GM12878 (cell line): Measurements from ENCODE around the gene SLC6A7. TPM values are rescaled to one million over a fixed set of nuclear protein-coding genes. Genes with fewer than 3 reads are reported as not detected.

Experiments used
- BCL11A ChIP-seq: IDR thresholded peaks from 2 replicates; pipeline ENCODE4 v1.6.1; 2011; ENCODE audit warnings: low read depth, low read length
- ETV6 ChIP-seq, 2 experiments: fragments of 450-650 bp in 1 of 2; IDR thresholded peaks in 1 of 2; conservative IDR thresholded peaks in 1 of 2; 2 replicates each; pipeline ENCODE4 v1.6.1; 2014; ENCODE audit warnings: antibody characterized with exemption in 1 of 2, borderline replicate concordance in 1 of 2, low read depth in 1 of 2, mild to moderate bottlenecking in 1 of 2, moderate library complexity in 1 of 2
- KDM1A ChIP-seq: fragments of 200-600 bp; sonication (generic); IDR thresholded peaks from 2 replicates; pipeline ENCODE4 v1.6.1; 2016; ENCODE audit warnings: borderline replicate concordance
- MTA2 ChIP-seq: fragments of 450-650 bp; IDR thresholded peaks from 2 replicates; pipeline ENCODE4 v1.6.1; 2016; ENCODE audit warnings: low read depth, mild to moderate bottlenecking, moderate library complexity
- NBN ChIP-seq: fragments of 450-650 bp; IDR thresholded peaks from 2 replicates; pipeline ENCODE4 v1.6.1; 2016
- PAX8 ChIP-seq: fragments of 450-650 bp; IDR thresholded peaks from 2 replicates; pipeline ENCODE4 v1.6.1; 2017; ENCODE audit warnings: mild to moderate bottlenecking, moderate library complexity
- RAD21 ChIP-seq: IDR thresholded peaks from 2 replicates; pipeline ENCODE4 v1.6.1; 2011; ENCODE audit warnings: mild to moderate bottlenecking, low read depth, low read length, moderate library complexity; ENCODE audit not compliant: insufficient read depth
- SP1 ChIP-seq: IDR thresholded peaks from one replicate; pipeline ENCODE4 v1.6.1; 2011; ENCODE audit warnings: low read depth, low read length
- TCF7 ChIP-seq: IDR thresholded peaks from 2 replicates; pipeline ENCODE4 v1.6.1; 2014; ENCODE audit warnings: antibody characterized with exemption, borderline replicate concordance
- WRNIP1 ChIP-seq: IDR thresholded peaks from 2 replicates; pipeline ENCODE4 v1.6.1; 2011; ENCODE audit warnings: low read depth, low read length, improper control_type of control experiment, borderline replicate concordance
- ZBED1 ChIP-seq: IDR thresholded peaks from 2 replicates; pipeline ENCODE4 v1.6.1; 2016; ENCODE audit warnings: borderline replicate concordance
- ZNF24 ChIP-seq: fragments of 450-650 bp; IDR thresholded peaks from 2 replicates; pipeline ENCODE4 v1.6.1; 2017; ENCODE audit warnings: antibody characterized with exemption, mild to moderate bottlenecking
- ZNF687 ChIP-seq: fragments of 450-650 bp; IDR thresholded peaks from 2 replicates; pipeline ENCODE4 v1.6.1; 2017; ENCODE audit warnings: mild to moderate bottlenecking, moderate library complexity
- polyA plus RNA-seq, 11 experiments: library from polyadenylated mRNA; depleted of rRNA in 4 of 11; unstranded in 6 of 11; stranded (reverse) in 5 of 11; fragments of >200 nt; fragmentation: Nextera tagmentation in 4 of 11; fragmentation: Illumina TruSeq in 1 of 11; extraction: Ambion mirVana in 4 of 11; extraction: Trizol in 1 of 11; gene quantifications; 1 replicate in 1 of 11; 2 replicates in 10 of 11; pipeline versions ENCODE4 v1.2.1 to v1.2.3, GENCODE V29; 2011 to 2016; ENCODE audit warnings: inconsistent platforms in 2 of 11, missing spikeins in 2 of 11, low read depth in 1 of 11
- total RNA-seq, 4 experiments: library from RNA; depleted of rRNA in 3 of 4; stranded (reverse); fragments of >200 nt in 3 of 4; fragmentation: Illumina TruSeq in 1 of 4; extraction: Trizol in 1 of 4; gene quantifications; 2 replicates each; pipeline versions ENCODE4 v1.2.1 to v1.2.3, GENCODE V29; 2013 to 2021
- TF ChIP-seq, protein P1 (sequence below): fragments of 450-650 bp; IDR thresholded peaks from 2 replicates; pipeline ENCODE4 v1.6.1; 2017; ENCODE audit warnings: mild to moderate bottlenecking, low read depth, inconsistent platforms; ENCODE audit not compliant: poor library complexity, severe bottlenecking
- TF ChIP-seq, protein P2 (sequence below): fragments of 450-650 bp; IDR thresholded peaks from 2 replicates; pipeline ENCODE4 v1.6.1; 2016; ENCODE audit warnings: mild to moderate bottlenecking
- TF ChIP-seq, protein P3 (sequence below): fragments of 450-650 bp; IDR thresholded peaks from 2 replicates; pipeline ENCODE4 v1.6.1; 2014; ENCODE audit warnings: mild to moderate bottlenecking
- TF ChIP-seq, protein P4 (sequence below): IDR thresholded peaks from 2 replicates; pipeline ENCODE4 v1.6.1; 2011; ENCODE audit warnings: low read depth, mild to moderate bottlenecking, low read length, moderate library complexity, borderline replicate concordance; ENCODE audit errors: extremely low read depth
- TF ChIP-seq, protein P5 (sequence below): fragments of 450-650 bp; IDR thresholded peaks from 2 replicates; pipeline ENCODE4 v1.6.1; 2017; ENCODE audit warnings: antibody characterized with exemption, mild to moderate bottlenecking, moderate library complexity

Gene SLC6A7
- total and polyA plus RNA-seq, 10 of the 15 experiments (the other 5 are each of a cell fraction or from before 2014, with no cell fraction given), result 0.01 to 0.15 (median 0.06) TPM; not detected in 7

GRCh38 chr5:150209099-150209635, 19.3 kb downstream of the SLC6A7 start (continued):
- TF ChIP-seq, protein P1, sequence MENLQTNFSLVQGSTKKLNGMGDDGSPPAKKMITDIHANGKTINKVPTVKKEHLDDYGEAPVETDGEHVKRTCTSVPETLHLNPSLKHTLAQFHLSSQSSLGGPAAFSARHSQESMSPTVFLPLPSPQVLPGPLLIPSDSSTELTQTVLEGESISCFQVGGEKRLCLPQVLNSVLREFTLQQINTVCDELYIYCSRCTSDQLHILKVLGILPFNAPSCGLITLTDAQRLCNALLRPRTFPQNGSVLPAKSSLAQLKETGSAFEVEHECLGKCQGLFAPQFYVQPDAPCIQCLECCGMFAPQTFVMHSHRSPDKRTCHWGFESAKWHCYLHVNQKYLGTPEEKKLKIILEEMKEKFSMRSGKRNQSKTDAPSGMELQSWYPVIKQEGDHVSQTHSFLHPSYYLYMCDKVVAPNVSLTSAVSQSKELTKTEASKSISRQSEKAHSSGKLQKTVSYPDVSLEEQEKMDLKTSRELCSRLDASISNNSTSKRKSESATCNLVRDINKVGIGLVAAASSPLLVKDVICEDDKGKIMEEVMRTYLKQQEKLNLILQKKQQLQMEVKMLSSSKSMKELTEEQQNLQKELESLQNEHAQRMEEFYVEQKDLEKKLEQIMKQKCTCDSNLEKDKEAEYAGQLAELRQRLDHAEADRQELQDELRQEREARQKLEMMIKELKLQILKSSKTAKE, result no peak
- no peak for TF ChIP-seq BCL11A
- no peak for TF ChIP-seq RAD21
- TF ChIP-seq, protein P2, sequence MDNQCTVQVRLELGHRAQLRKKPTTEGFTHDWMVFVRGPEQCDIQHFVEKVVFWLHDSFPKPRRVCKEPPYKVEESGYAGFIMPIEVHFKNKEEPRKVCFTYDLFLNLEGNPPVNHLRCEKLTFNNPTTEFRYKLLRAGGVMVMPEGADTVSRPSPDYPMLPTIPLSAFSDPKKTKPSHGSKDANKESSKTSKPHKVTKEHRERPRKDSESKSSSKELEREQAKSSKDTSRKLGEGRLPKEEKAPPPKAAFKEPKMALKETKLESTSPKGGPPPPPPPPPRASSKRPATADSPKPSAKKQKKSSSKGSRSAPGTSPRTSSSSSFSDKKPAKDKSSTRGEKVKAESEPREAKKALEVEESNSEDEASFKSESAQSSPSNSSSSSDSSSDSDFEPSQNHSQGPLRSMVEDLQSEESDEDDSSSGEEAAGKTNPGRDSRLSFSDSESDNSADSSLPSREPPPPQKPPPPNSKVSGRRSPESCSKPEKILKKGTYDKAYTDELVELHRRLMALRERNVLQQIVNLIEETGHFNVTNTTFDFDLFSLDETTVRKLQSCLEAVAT, result peak; percentile 66
- no peak for TF ChIP-seq ZBED1
- TF ChIP-seq PAX8, result no peak
- TF ChIP-seq, protein P3, sequence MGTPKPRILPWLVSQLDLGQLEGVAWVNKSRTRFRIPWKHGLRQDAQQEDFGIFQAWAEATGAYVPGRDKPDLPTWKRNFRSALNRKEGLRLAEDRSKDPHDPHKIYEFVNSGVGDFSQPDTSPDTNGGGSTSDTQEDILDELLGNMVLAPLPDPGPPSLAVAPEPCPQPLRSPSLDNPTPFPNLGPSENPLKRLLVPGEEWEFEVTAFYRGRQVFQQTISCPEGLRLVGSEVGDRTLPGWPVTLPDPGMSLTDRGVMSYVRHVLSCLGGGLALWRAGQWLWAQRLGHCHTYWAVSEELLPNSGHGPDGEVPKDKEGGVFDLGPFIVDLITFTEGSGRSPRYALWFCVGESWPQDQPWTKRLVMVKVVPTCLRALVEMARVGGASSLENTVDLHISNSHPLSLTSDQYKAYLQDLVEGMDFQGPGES, result no peak
- TF ChIP-seq TCF7, result no peak
- no peak for TF ChIP-seq NBN
- no peak for TF ChIP-seq KDM1A
- peak; percentile 35; the same call in 1 of the 2 replicates for TF ChIP-seq MTA2
- TF ChIP-seq, protein P4, sequence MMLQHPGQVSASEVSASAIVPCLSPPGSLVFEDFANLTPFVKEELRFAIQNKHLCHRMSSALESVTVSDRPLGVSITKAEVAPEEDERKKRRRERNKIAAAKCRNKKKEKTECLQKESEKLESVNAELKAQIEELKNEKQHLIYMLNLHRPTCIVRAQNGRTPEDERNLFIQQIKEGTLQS, result no peak
- TF ChIP-seq SP1, result no peak
- no peak for TF ChIP-seq ZNF687
- TF ChIP-seq, protein P5, sequence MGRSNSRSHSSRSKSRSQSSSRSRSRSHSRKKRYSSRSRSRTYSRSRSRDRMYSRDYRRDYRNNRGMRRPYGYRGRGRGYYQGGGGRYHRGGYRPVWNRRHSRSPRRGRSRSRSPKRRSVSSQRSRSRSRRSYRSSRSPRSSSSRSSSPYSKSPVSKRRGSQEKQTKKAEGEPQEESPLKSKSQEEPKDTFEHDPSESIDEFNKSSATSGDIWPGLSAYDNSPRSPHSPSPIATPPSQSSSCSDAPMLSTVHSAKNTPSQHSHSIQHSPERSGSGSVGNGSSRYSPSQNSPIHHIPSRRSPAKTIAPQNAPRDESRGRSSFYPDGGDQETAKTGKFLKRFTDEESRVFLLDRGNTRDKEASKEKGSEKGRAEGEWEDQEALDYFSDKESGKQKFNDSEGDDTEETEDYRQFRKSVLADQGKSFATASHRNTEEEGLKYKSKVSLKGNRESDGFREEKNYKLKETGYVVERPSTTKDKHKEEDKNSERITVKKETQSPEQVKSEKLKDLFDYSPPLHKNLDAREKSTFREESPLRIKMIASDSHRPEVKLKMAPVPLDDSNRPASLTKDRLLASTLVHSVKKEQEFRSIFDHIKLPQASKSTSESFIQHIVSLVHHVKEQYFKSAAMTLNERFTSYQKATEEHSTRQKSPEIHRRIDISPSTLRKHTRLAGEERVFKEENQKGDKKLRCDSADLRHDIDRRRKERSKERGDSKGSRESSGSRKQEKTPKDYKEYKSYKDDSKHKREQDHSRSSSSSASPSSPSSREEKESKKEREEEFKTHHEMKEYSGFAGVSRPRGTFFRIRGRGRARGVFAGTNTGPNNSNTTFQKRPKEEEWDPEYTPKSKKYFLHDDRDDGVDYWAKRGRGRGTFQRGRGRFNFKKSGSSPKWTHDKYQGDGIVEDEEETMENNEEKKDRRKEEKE, result no peak
- TF ChIP-seq ETV6 (conservative IDR thresholded peaks at IDR 0.05 in 1 of 2, IDR thresholded peaks at IDR 0.05 in 1 of 2; ENCODE audit: borderline replicate concordance in 1 of 2, low read depth in 1 of 2), result no peak
- no peak for TF ChIP-seq WRNIP1
- no peak for TF ChIP-seq ZNF24
